Heart left ventricle (tissue), 16 donors: Measurements from ENCODE around the gene MYL3. TPM values are rescaled to one million over a fixed set of nuclear protein-coding genes. Genes with fewer than 3 reads are reported as not detected.

ENCODE experiments used
- ATAC-seq, 4 donors: fragments of 200-7000 bp; cut with Tn5 transposase; one replicate each; pipeline ENCODE4 v1.9.1; 2020 to 2022; ENCODE audit warnings: moderate library complexity in 4 of 4, mild to moderate bottlenecking in 3 of 4, moderate number of reproducible peaks in 1 of 4
- DNase-seq, 5 donors: peaks; one replicate each; pipeline ENCODE4 v3.0.0-alpha.2; 2020
- H3K27ac ChIP-seq, 12 donors: fragments of 200-600 bp; sonication (generic) in 4 of 12; one replicate each; pipeline versions ENCODE4 v1.5.0 to v1.8.0; 2016 to 2022; ENCODE audit warnings: mild to moderate bottlenecking in 2 of 12
- H3K27me3 ChIP-seq, 9 donors: fragments of 200-600 bp; sonication (generic) in 2 of 9; one replicate each; pipeline versions ENCODE4 v1.5.1 to v1.8.0; 2016 to 2022; ENCODE audit warnings: mild to moderate bottlenecking in 3 of 9
- H3K36me3 ChIP-seq, 9 donors: fragments of 200-600 bp; sonication (generic) in 2 of 9; one replicate each; pipeline versions ENCODE4 v1.5.0 to v1.8.0; 2018 to 2022; ENCODE audit warnings: mild to moderate bottlenecking in 2 of 9
- H3K4me1 ChIP-seq, 12 donors: fragments of 200-600 bp; sonication (generic) in 4 of 12; one replicate each; pipeline versions ENCODE4 v1.5.0 to v1.8.0; 2016 to 2022; ENCODE audit warnings: mild to moderate bottlenecking in 3 of 12
- H3K4me3 ChIP-seq, 12 donors: fragments of 200-600 bp; sonication (generic) in 4 of 12; one replicate each; pipeline versions ENCODE4 v1.5.0 to v1.8.0; 2017 to 2022; ENCODE audit warnings: mild to moderate bottlenecking in 9 of 12, moderate library complexity in 4 of 12
- H3K9me3 ChIP-seq, 12 donors: fragments of 200-600 bp; sonication (generic) in 4 of 12; one replicate each; pipeline versions ENCODE4 v1.5.0 to v1.8.0; 2016 to 2022; ENCODE audit warnings: mild to moderate bottlenecking in 1 of 12
- POLR2A ChIP-seq, 2 donors: fragments of 450-650 bp; IDR thresholded peaks; one replicate each; pipeline ENCODE4 v1.6.1; 2017; ENCODE audit warnings: antibody characterized with exemption in 2 of 2, mild to moderate bottlenecking in 2 of 2, moderate library complexity in 2 of 2
- WGBS, 4 donors: extraction: QIAGEN DNeasy Blood & Tissue Kit in 2 of 4; methylation state at CpG; one replicate each; pipeline versions ENCODE4 v1.1.5 to v1.1.7; 2013 to 2018; 5-methylcytosine and 5-hydroxymethylcytosine counted together
- intact Hi-C, 10 donors: fragments of 100-400 bp; cut with DNase I; formaldehyde crosslinking; loops; one replicate each; pipeline versions ENCODE4 v1.11.1 to v1.14.2; 2022
- polyA plus RNA-seq, 2 donors: library from polyadenylated mRNA; stranded (reverse); fragments of 200-250 nt; gene quantifications; one replicate each; pipeline ENCODE4 v1.2.3, GENCODE V29; 2013
- total RNA-seq, 9 donors: library from RNA; depleted of rRNA in 2 of 9; stranded (reverse); fragments of >200 nt in 2 of 9; fragmentation: NEBNext Ultra II Directional in 3 of 9; extraction: Animal tissue kit (Norgen Biotek cat#: 25700) in 3 of 9; gene quantifications; one replicate each; pipeline versions ENCODE4 v1.1.0 to v1.2.4, GENCODE V29; 2016 to 2023
- TF ChIP-seq, protein P1 (sequence below), 12 donors: fragments of 200-600 bp; sonication (generic) in 4 of 12; IDR thresholded peaks; one replicate each; pipeline versions ENCODE4 v1.5.0 to v1.8.0; 2018 to 2022; ENCODE audit warnings: antibody characterized with exemption in 12 of 12, mild to moderate bottlenecking in 5 of 12
- donor health status: ischemic (EF 13 %, LVEDD 7.1; RV severe dilation, severe dysfunction).
- donor health status: healthy with polysubstance abuse.
- donor health status: DM: no; HTN: yes; CAD: no.
- donor health status: DM: no; HTN: no; CAD: no.
- donor health status: ischemic (EF 25% LVEDD 6.9; RV normal size, moderate dysfunction).
- donor health status: ischemic (EF 25% LVEDD 5.7; RV mildly dilated, moderate dysfunction).
- donor health status: healthy.
- donor health status: DM: yes; HTN: yes; CAD: no.
- donor health status: ischemic (EF 35%, LVEDD 5.7; RV mildly dilated, moderate dysfunction).
- donor health status: nonischemic (EF 11% LVEDD 7.7; RV severe dilation, severe dysfunction).
- donor health status: DM: yes; HTN: yes; CAD: no.
- donor health status: PGD.
- donor health status: ischemic (EF 29% LVEDD 5.4; RV normal size, mild dysfunction).
- donor health status: nonischemic (EF 23%, LVEDD 6.1; RV moderate dilation, normal function).

Gene MYL3
- total and polyA plus RNA-seq, 11 donors = 4,961 to 12,544 (median 6,839) TPM

DNA sequence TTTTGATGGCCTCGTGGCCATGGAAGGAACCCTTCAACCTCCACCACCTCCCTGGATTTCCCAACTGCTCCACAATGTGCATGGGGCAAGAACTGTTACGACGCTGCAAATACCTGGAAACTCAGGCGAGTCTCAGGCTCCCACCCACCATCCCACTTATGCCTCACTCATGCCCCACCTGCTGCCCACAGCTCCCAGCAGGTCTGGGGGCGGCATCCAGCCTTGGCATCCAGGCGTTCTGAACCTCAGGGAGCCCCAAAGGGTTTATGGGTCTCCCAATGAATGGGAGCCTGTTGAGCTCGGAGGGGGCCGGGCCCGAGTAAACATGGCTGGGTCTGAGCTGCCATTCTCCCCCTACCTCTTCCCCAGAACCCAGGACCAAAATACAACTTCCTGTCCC lies 12.3 kb upstream of the MYL3 start:
- H3K27ac ChIP-seq = no peak overlapping the region
- intact Hi-C loops = no loop called here
- H3K9me3 ChIP-seq = no peaks in the 10 kb centered on the region
- DNase-seq = no peak
- WGBS, 4 donors = 93 to 98% (median 97%) methylated on average over 8 to 9 of the region's 9 CpGs
- no peak for ATAC-seq
- peaks cover 0 to 7% (median 0%) of the 10 kb centered on the region in 9 donors for H3K27me3 ChIP-seq
- H3K4me1 ChIP-seq = peaks cover 0 to 74% (median 39%) of the 10 kb centered on the region in 12 donors
- TF ChIP-seq POLR2A (IDR thresholded peaks at IDR 0.05) = no peak
- TF ChIP-seq, protein P1, sequence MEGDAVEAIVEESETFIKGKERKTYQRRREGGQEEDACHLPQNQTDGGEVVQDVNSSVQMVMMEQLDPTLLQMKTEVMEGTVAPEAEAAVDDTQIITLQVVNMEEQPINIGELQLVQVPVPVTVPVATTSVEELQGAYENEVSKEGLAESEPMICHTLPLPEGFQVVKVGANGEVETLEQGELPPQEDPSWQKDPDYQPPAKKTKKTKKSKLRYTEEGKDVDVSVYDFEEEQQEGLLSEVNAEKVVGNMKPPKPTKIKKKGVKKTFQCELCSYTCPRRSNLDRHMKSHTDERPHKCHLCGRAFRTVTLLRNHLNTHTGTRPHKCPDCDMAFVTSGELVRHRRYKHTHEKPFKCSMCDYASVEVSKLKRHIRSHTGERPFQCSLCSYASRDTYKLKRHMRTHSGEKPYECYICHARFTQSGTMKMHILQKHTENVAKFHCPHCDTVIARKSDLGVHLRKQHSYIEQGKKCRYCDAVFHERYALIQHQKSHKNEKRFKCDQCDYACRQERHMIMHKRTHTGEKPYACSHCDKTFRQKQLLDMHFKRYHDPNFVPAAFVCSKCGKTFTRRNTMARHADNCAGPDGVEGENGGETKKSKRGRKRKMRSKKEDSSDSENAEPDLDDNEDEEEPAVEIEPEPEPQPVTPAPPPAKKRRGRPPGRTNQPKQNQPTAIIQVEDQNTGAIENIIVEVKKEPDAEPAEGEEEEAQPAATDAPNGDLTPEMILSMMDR (IDR thresholded peaks at IDR 0.05) = no peak
- H3K36me3 ChIP-seq = no peaks in the 10 kb centered on the region
- H3K4me3 ChIP-seq = no peak overlapping the region

DNA sequence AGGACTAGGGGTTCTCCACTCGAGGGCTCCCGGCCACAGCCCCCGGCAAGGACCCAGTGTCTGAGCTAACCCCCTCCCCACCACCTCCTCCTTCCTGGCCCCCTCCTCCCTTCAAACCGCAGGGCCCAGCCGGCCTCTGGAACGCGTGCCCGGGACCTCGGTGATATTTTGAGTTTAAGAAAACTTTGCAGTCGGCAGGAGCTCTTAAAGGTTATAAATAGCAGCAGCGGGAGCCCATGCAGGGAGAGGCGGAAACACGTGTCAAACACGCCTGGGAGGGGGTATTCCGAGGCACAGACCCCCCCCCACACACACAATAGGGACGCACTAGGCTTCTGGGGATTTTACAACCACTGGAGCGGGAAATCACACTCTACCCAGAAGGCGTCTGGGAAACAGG lies 11.2 kb upstream of the MYL3 start:
- DNase-seq = peak in 3 of 5 donors; percentile 55 to 67 (median 65)
- WGBS, 4 donors = 15 to 29% (median 20%) methylated on average over 16 to 18 of the region's 18 CpGs
- intact Hi-C loops = no loop called here
- no peak overlapping the region for H3K4me3 ChIP-seq
- peak overlapping the region in 11 of 12 donors; percentile 10 to 67 (median 51) for H3K27ac ChIP-seq
- H3K4me1 ChIP-seq = peaks cover 0 to 77% (median 39%) of the 10 kb centered on the region in 12 donors
- ATAC-seq = peak; percentile 7 to 64 (median 32)
- no peaks in the 10 kb centered on the region for H3K36me3 ChIP-seq
- no peak for TF ChIP-seq POLR2A (IDR thresholded peaks at IDR 0.05)
- TF ChIP-seq, protein P1 (IDR thresholded peaks at IDR 0.05) = no peak
- no peaks in the 10 kb centered on the region for H3K27me3 ChIP-seq
- H3K9me3 ChIP-seq = no peaks in the 10 kb centered on the region

DNA sequence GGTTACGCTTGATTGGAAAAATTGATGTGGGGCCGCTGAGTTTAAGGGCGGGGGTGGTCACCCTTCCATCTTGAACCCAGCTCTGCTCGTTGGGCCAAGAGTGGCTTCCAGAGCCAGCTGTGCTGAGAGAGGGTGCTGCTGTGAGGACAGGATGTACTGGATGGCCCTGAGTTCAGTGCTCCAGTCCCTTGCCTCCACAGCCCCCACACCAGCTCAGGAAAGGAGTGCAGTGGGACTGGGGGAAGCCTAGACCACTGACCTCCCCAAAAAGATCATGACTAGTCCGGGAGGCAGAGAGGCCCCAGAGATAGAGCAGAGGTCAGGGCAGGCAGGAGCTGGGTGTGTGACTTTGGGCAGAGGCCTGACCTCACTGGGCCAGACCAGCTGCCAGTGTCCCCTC lies 10.3 kb upstream of the MYL3 start:
- Histone ChIP-seq H3K9me3 (no peaks in the 10 kb centered on the region), H3K27ac (peak overlapping the region in 11 of 12 donors; percentile 4 to 67 (median 51)), H3K4me3 (no peak overlapping the region), H3K4me1 (peaks cover 0 to 77% (median 40%) of the 10 kb centered on the region in 12 donors), H3K27me3 (no peaks in the 10 kb centered on the region), H3K36me3 (no peaks in the 10 kb centered on the region)
- intact Hi-C loops = no loop called here
- no peak for TF ChIP-seq POLR2A (IDR thresholded peaks at IDR 0.05)
- TF ChIP-seq, protein P1 (IDR thresholded peaks at IDR 0.05) = no peak
- ATAC-seq = peak in 1 of 4 donors; percentile 2
- peak in 1 of 5 donors; percentile 32 for DNase-seq
- 69 to 78% (median 73%) methylated on average over 5 of the region's 5 CpGs for WGBS, 4 donors

DNA sequence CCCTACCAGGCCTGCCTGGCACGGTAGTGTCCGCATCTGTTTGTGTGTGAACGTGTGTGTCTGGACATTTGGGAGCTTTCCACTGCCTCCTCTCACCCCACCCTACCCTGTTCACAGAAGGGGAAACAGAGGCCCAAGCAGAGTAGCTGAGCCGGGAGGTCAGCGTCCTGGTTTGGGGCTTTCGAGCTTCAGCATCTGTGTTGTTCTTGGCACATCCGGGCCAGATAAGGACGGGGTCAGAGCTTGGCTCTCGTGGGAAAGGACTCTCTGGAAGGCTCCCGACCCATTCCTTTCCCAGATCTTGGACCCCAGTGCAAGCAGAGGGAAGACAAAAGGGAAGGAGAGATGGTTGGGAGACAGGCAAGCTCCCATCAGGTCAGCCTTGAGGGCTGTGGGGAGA lies 8.0 kb upstream of the MYL3 start:
- H3K27me3 ChIP-seq = no peaks in the 10 kb centered on the region
- no peaks in the 10 kb centered on the region for H3K9me3 ChIP-seq
- no peaks in the 10 kb centered on the region for H3K36me3 ChIP-seq
- intact Hi-C loops = no loop called here
- TF ChIP-seq, protein P1 (IDR thresholded peaks at IDR 0.05) = no peak
- H3K27ac ChIP-seq = peak overlapping the region in 7 of 12 donors; percentile 16 to 69 (median 49)
- WGBS, 4 donors = 39 to 55% (median 52%) methylated on average over 10 of the region's 10 CpGs
- no peak overlapping the region for H3K4me3 ChIP-seq
- ATAC-seq = no peak
- peak in 2 of 5 donors; percentile 46 to 77 for DNase-seq
- peaks cover 13 to 96% (median 60%) of the 10 kb centered on the region in 12 donors for H3K4me1 ChIP-seq
